Pancreas (tissue), 10 donors: ENCODE data around the gene NUDCD2. TPM values are rescaled to one million over a fixed set of nuclear protein-coding genes. Genes with fewer than 3 reads are reported as not detected.
A peak's percentile ranks its signal among the peaks of the same experiment; 100 is the strongest.

Source experiments
- ATAC-seq, 4 donors: fragments of 200-7000 bp; cut with Tn5 transposase; one replicate each; pipeline versions ENCODE4 v1.8.0 to v1.9.1; 2020; ENCODE audit warnings: mild to moderate bottlenecking in 4 of 4, moderate library complexity in 4 of 4
- DNase-seq, 6 donors: peaks; one replicate each; pipeline ENCODE4 v3.0.0-alpha.2; 2020
- FAIRE-seq: peaks from 2 replicates; lab custom pipeline; 2012; peaks lifted over from hg19 to GRCh38; lab: Jason Lieb, UNC
- H3K27ac ChIP-seq, 4 donors: fragments of 200-600 bp; sonication (generic); 1 replicate in 3 of 4; 2 replicates in 1 of 4; pipeline versions ENCODE4 v1.5.0 to v1.8.0; 2020
- H3K27me3 ChIP-seq, 4 donors: fragments of 200-600 bp; one replicate each; pipeline ENCODE4 v1.8.0; 2021
- H3K36me3 ChIP-seq, 3 donors: fragments of 200-600 bp; sonication (generic) in 1 of 3; one replicate each; pipeline versions ENCODE4 v1.5.0 to v1.8.0; 2020 to 2021
- H3K4me1 ChIP-seq, 3 donors: fragments of 200-600 bp; one replicate each; pipeline ENCODE4 v1.8.0; 2021
- H3K4me3 ChIP-seq, 4 donors: fragments of 200-600 bp; sonication (generic) in 2 of 4; one replicate each; pipeline versions ENCODE4 v1.5.0 to v1.8.0; 2020 to 2021
- H3K9me3 ChIP-seq, 4 donors: fragments of 200-600 bp; one replicate each; pipeline ENCODE4 v1.8.0; 2021
- CTCF ChIP-seq, 4 donors: fragments of 200-600 bp; sonication (generic) in 3 of 4; IDR thresholded peaks; one replicate each; pipeline versions ENCODE4 v1.5.0 to v1.8.0; 2021; ENCODE audit warnings: antibody characterized with exemption in 4 of 4
- WGBS, 2 donors: extraction: QIAGEN DNeasy Blood & Tissue Kit; methylation state at CpG; one replicate each; pipeline ENCODE4 v1.1.7; 2013; 5-methylcytosine and 5-hydroxymethylcytosine counted together
- intact Hi-C, 3 donors: fragments of 100-400 bp; cut with DNase I; formaldehyde crosslinking; loops; one replicate each; pipeline versions ENCODE4 v1.11.1 to v1.14.2; 2022
- polyA plus RNA-seq, 2 donors: library from polyadenylated mRNA; stranded (reverse); fragments of 200-250 nt; gene quantifications; one replicate each; pipeline ENCODE4 v1.2.3, GENCODE V29; 2013
- total RNA-seq, 6 donors: library from RNA; stranded (reverse); fragmentation: NEBNext Ultra II Directional in 4 of 6; extraction: Animal tissue kit (Norgen Biotek cat#: 25700) in 4 of 6; gene quantifications; one replicate each; pipeline versions ENCODE4 v1.2.1 to v1.2.4, GENCODE V29; 2021 to 2023
- donor health status: healthy with polysubstance abuse.
- donor health status: DM: no; HTN: no; CAD: no; lungs with moderate emphysema.
- donor health status: DM: no; HTN: no; CAD: no.
- donor health status: control.
- donor health status: control.
- donor health status: Bipolar disorder and iron deficiency.
- donor health status: DM: yes; HTN: yes; CAD: no.
- donor health status: DM: no; HTN: no; CAD: no.
- donor health status: DM: no; HTN: no; CAD: no.
- donor health status: DM: yes; HTN: yes; CAD: no.

NUDCD2 gene
- total and polyA plus RNA-seq, 8 donors, result 2.8 to 14.8 (median 9.1) TPM

- ATAC-seq, result peak in 3 of 4 donors; percentile 37 to 72 (median 47)
- no peak overlapping the region for H3K4me3 ChIP-seq
- no peak for TF ChIP-seq CTCF (IDR thresholded peaks at IDR 0.05)
- H3K27ac ChIP-seq, result peak overlapping the region in 1 of 4 donors; percentile 5
- no peaks in the 10 kb centered on the region for H3K27me3 ChIP-seq
- no peaks in the 10 kb centered on the region for H3K9me3 ChIP-seq
- no peak for FAIRE-seq
- intact Hi-C loops, result no loop called here
- no peaks in the 10 kb centered on the region for H3K4me1 ChIP-seq
- H3K36me3 ChIP-seq, result no peaks in the 10 kb centered on the region
- no peak for DNase-seq
- 35 to 42% methylated on average over 2 of the region's 2 CpGs for WGBS, 2 donors
Observed at GRCh38 chr5:163407034-163407655, 52.8 kb downstream of the NUDCD2 start.

- DNase-seq, result no peak
- H3K36me3 ChIP-seq, result no peaks in the 10 kb centered on the region
- FAIRE-seq, result no peak
- no peak overlapping the region for H3K27ac ChIP-seq
- ATAC-seq, result no peak
- no peaks in the 10 kb centered on the region for H3K4me1 ChIP-seq
- no peak for TF ChIP-seq CTCF (IDR thresholded peaks at IDR 0.05)
- no peaks in the 10 kb centered on the region for H3K27me3 ChIP-seq
- 30 to 31% methylated on average over 10 of the region's 10 CpGs for WGBS, 2 donors
- intact Hi-C loops, result no loop called here
- no peaks in the 10 kb centered on the region for H3K9me3 ChIP-seq
- H3K4me3 ChIP-seq, result no peak overlapping the region
Observed at GRCh38 chr5:163404364-163405173, 55.3 kb downstream of the NUDCD2 start.

GRCh38 chr5:163402007-163402406 lies 57.9 kb downstream of the NUDCD2 start:
- ATAC-seq, result no peak
- no peak for FAIRE-seq
- DNase-seq, result no peak
- no peaks in the 10 kb centered on the region for H3K27me3 ChIP-seq
- H3K4me1 ChIP-seq, result no peaks in the 10 kb centered on the region
- no peak overlapping the region for H3K27ac ChIP-seq
- intact Hi-C loops, result no loop called here
- no peak for TF ChIP-seq CTCF (IDR thresholded peaks at IDR 0.05)
- H3K36me3 ChIP-seq, result no peaks in the 10 kb centered on the region
- WGBS, 2 donors, result 66 to 81% methylated on average over 2 of the region's 2 CpGs
- no peaks in the 10 kb centered on the region for H3K9me3 ChIP-seq
- no peak overlapping the region for H3K4me3 ChIP-seq

GRCh38 chr5:163401271-163401670 lies 58.6 kb downstream of the NUDCD2 start:
- no peak for ATAC-seq
- FAIRE-seq, result no peak
- DNase-seq, result no peak

More at GRCh38 chr5:163401271-163401670, 58.6 kb downstream of the NUDCD2 start:
- Histone ChIP-seq H3K4me3 (no peak overlapping the region), H3K27ac (no peak overlapping the region), H3K4me1 (no peaks in the 10 kb centered on the region), H3K36me3 (no peaks in the 10 kb centered on the region), H3K27me3 (no peaks in the 10 kb centered on the region), H3K9me3 (no peaks in the 10 kb centered on the region)
- WGBS, 2 donors, result 77 to 80% methylated on average over 4 of the region's 4 CpGs
- TF ChIP-seq CTCF (IDR thresholded peaks at IDR 0.05), result no peak
- intact Hi-C loops, result no loop called here
